GM19372 (cell line): ENCODE measurements around the gene TMEM38A.
"Not testable (repeated sequence)": the region's sequence is repeated elsewhere in the genome, so short reads cannot be mapped to it uniquely, and the experiment has no call there.

ENCODE experiments used
- ATAC-seq: cut with Tn5 transposase; IDR thresholded peaks from one replicate; pipeline ENCODE4 v1.9.1; 2021; ENCODE audit warnings: mild to moderate bottlenecking, low read depth, moderate library complexity; ENCODE audit not compliant: unreplicated experiment

TMEM38A gene

DNA sequence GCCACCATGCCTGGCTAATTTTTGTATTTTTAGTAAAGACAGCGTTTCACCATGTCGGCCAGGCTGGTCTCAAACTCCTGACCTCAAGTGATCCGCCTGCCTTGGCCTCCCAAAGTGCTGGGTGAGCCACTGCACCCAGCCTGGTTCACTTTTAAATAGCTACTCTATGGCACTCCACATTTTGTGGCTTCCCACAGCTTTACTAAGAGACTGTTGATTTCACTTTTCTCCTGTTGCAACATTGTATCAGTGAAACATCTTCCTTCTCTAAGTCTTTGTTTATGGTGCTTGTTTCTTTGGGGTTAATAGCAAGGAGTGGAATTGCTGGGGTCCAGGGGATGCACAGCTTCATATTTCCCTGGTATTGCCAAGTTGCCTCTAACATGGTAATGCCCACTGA, 12.3 kb downstream of the TMEM38A start:
- no peak for ATAC-seq

DNA sequence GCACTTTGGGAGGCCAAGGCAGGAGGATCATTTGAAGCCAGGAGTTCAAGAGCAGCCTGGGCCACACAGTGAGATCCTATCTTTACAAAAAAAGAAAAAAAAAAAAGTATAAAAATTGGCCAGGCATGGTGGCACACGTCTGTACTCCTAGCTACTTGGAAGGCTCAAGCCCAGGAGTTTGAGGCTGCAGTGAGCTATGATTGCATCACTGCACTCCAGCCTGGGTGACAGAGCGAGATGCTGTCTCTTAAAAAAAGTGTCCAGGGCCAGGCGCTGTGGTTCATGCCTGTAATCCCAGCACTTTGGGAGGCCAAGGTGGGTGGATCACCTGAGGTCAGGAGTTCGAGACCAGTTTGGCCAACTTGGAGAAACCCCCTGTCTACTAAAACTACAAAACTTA, 12.9 kb downstream of the TMEM38A start:
- ATAC-seq: not testable (repeated sequence)

DNA sequence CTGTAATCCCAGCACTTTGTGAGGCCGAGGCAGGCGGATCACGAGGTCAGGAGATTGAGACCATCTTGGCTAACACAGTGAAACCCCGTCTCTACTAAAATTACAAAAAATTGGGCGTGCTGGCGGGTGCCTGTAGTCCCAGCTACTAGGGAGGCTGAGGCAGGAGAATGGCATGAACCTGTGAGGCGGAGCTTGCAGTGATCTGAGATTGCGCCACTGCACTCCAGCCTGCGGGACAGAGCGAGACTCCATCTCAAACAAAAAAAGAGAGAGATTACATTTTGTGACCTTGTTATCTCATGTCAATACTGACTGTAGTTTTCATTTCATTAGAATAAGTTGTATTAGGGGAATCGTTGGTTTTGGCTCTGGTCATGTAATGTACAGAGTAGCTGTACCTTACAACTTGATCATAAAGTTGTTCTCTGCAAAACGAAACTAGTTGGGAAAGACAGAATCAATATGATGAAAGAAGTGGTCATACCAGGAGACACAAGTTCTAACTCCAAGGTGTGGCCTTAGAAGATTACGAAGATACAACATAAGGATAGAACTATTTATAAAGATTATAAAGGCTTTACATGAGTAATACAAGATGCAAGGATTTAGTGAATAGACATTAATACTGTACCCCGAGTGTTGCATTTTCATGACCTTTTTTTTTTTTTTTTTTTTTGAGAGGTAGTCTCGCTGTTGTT, 15.3 kb downstream of the TMEM38A start:
- ATAC-seq: no peak

DNA sequence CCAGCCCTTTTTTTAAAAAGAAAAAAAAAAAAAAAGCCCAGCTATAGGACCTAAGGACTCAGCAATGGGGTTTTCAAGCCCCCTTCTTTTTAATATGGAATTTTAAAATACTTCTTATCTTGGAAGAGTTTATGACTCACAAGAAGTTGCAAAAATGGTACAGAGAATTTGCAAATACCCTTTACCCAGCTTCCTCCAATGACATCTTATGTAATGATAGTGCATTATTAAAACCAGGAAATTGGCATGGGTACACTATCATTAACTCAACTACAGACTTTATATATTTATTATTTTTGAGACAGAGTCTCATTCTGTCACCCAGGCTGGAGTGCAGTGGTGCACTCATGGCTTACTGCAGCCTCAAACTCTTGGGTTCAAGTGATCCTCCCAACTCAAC, 16.1 kb downstream of the TMEM38A start:
- ATAC-seq: no peak

DNA sequence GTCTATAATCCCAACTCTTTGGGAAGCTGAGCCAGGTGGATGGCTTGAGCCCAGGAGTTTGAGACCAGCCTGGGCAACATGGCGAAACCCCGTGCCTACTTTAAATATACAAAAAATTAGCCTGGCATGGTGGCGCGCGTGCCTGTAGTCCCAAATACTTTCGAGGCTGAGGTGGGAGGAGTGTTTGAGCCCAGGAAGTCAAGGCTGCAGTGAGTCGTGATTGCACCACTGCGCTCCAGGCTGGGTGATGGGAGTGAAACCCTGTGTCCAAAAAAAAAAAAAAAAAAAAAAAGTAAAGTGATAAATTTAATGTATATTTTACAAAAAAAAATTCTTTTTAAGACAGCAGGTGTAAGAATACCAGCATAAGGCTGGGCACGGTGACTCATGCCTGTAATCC, 17.6 kb downstream of the TMEM38A start:
- ATAC-seq: no peak

DNA sequence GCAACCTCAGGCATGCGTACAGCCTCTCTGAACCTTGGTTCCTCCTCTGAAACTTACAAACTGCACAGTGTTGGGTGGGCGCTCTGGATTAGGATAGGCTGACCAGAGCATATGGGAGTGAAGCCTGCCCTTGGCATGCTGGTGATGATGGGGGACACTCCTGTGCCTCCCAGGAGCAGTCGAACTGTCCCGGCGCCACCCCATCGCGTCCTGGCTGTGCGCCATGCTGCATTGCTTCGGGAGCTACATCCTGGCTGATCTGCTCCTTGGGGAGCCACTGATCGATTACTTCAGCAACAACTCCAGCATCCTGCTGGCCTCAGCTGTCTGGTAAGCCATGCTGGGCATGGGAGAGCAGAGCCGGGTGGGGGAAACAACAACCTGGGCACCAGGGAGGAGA, 18.9 kb downstream of the TMEM38A start:
- ATAC-seq: no peak

DNA sequence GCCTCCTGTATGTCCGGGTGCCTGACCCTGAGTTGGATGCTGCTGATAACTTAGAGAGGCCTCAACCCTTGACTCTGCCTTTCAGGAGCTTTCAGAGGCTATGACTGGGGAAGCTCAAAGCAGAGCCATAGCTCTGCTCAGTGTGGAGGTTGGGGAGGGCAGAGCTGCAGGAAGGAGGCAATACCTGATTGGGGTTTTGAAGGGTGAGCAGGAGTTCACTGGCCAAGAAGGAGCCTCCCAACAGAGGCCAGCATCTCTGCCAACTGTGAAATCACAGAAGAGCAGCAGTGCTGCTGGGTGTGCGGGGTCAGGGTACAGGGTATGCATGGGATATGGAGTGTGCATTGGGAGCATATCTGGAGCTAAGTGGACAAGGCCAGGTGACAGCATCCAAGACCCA, 21.6 kb downstream of the TMEM38A start:
- ATAC-seq: no peak

DNA sequence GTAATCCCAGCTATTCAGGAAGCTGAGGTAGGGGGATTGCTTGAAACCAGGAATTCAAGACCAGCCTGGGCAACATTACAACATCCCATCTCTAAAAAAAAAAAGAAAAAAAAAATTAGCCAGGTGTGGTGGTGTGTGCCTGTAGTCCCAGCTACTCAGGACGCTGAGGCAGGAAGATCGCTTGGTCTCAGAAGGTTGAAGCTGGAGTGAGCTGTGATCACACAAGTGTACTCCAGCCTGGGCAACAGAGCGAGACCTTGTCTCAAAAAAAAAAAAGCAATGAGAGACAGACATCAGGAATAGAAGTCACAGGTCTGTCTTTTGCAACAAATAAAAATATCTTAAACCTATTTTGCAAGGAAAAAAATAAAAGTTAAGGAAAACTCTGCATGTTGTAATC, 23.3 kb downstream of the TMEM38A start:
- no peak for ATAC-seq

DNA sequence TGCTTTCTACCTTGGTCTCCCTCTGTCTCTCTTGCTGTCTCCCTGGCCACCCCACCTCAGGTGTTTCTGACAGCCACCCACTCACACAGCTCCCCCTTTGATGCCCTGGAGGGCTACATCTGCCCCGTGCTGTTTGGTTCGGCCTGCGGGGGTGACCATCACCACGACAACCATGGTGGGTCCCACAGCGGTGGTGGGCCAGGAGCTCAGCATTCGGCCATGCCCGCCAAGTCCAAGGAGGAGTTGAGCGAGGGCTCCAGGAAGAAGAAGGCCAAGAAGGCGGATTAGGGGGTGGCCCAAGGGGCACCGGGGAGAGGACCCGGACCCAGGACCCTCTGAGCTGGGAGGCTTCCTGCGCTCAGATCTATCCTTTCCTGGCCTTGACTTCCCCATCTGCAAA, 27.1 kb downstream of the TMEM38A start:
- no peak for ATAC-seq

DNA sequence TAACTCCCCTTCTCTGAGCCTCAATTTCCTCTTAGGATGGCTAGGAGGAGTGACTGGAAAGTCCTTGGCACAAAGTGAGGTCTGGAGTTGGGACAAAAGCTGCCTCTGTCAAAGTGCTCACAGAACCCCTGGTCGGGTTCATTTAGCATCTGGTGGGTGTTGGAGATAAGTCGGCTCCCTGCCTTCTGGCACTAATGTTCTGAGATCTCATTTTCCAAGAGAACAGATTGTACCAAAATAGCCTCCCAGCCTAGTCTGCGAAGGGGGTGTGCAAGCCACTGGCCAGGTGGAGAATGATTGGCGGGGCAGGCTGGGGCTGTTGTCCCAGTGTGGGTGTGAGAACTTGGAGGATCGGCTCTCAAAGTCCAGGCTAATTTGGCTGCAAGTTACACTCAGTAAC, 38.0 kb downstream of the TMEM38A start:
- ATAC-seq: no peak

DNA sequence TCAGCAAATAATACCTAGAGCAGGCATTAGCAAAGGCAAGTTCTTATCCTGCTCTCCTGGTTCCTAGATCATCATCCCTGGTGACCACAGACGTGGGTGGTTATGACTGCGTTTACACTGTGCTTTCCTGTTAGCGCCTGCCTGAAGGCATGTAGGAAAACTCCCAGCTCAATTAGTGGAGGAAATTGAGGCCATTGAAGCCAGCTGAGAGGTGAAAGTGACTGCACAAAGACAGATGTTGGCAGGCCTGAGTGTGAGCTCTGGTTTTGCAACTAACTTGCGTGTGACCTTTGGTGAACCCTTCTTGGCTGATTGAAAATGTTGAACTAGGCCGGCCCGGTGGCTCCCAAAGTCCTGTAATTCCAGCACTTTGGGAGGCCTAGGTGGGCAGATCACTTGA, 41.2 kb downstream of the TMEM38A start:
- no peak for ATAC-seq

DNA sequence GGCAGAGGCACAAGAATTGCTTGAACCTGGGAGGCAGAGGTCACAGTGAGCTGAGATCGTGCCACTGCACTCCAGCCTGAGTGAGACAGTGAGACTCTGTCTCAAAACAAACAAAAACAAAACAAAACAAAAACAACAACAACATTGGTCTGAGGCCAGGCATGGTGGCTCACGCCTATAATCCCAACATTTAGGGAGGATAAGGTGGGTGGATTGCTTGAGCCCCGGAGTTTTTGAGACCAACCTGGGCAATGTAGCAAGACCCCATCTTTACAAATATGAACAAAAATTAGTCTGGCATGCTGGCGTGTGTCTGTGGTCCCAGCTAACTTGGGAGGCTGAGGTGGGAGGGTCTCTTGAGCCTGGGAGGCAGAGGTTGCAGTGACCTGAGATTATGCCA, 42.7 kb downstream of the TMEM38A start:
- no peak for ATAC-seq

DNA sequence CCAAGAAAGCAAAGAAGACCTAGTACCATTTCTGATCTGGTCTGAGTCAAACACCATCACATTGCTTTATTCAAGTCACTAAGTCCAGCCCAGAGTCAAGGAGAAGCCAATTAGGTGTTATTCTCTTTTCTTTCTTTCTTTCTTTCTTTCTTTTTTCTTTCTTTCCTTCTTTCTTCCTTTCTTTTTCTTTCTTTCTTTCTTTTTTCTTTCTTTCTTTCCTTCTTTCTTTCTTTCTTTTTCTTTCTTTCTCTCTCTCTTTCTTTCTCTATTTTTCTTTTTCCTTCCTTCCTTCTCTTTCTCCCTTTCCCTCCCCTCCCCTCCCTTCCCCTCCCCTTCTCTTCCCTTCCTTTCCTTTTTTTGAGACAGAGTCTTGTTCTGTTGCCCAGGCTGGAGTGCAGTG, 49.9 kb downstream of the TMEM38A start:
- ATAC-seq: not testable (repeated sequence)

DNA sequence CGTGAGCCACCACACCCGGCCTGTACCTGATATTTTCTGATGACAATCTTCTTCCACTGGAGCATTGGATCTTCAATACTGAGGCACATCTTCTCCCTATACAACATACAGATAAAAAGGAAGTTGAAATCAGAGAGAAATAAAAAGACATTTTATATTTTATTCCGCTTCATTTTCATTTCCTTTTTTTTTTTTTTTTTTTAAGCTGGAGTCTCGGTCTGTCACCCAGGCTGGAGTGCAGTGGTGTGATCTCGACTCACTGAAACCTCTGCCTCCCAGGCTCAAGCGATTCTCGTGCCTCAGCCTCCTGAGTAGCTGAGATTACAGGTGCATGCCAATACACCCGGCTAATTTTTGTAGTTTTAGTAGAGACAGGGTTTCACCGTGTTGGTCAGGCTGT, 51.4 kb downstream of the TMEM38A start:
- ATAC-seq: not testable (repeated sequence)

DNA sequence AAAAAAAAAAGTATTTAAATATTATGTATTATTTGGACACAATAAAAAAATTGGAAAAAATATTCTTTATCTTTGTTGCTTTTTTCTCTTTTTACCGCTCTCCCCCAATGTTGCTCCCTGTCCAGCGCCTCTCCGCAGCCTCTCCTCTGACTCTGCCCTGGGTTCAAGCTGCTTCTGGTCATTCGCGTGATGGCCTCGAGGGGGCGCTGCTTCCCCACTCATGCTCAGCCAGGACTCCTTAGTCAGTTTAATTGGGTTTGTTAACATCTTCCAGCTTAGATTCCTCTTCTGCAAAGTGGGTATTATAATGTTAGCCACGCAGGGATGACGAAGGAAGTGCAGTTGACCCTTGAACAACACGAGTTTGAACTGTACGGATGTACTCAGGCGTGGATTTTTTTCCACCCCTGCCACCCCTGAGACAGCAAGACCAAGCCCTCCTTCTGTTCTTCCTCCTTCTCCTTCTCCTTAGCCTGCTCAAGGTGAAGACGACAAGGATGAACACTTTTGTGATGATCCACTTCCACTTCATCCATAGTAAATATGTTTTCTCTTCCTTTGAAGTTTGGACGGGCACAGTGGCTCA, 53.9 kb downstream of the TMEM38A start:
- ATAC-seq: no peak

DNA sequence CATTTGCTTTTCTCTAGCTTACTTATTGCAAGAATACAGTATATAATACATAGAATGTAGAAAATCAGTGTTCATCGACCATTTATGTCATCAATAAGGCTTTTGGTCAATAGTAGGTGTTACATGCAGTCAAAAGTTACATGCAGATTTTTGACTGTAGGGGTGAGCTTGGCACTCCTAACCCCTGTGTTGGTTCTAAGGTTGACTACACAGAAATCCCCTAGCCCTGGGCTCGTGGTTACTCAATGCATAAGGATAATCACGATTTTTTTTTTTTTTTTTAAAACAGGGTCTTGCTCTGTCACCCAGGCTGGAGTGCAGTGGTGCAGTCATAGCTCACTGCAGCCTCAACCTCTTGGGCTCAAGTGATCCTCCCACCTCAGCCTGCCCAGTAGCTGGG, 54.7 kb downstream of the TMEM38A start:
- ATAC-seq: no peak

DNA sequence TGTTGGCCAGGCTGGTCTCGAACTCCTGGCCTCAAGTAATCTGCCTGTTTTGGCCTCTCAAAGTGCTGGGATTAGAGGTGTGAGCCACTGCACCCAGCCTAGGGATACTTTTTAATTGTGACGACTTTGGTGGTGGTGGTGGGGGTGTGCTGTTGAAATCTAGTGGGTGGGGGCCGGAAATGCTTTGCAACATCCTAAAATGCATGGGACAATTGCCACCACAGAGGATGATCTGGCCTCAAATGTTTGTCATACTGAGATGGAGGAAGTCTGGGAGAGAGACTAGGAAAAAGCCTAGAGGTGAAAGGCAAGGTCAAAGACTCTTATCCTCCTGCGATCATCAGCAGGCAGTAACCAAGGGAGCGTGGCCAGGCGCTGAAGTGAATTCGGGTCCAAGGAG, 60.1 kb downstream of the TMEM38A start:
- ATAC-seq: no peak

DNA sequence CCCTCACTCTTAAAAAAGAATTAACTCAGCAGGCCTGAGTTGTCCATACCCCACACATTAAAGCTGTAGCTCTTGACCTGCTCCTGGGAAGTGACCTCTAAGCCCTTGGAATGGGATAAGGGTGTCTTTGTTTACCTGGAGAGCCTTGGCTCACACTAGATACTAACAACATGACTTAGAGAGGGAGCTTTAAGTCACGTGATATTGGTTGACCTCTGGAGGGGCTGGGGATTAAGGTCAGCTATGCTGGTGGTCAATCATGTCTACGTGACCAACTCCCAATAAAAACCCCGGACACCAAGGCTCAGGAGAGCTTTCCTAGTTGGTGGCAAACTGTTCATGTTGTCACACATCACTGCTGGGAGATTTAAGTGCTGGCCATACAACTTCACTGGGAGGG, 61.7 kb downstream of the TMEM38A start:
- ATAC-seq: no peak

DNA sequence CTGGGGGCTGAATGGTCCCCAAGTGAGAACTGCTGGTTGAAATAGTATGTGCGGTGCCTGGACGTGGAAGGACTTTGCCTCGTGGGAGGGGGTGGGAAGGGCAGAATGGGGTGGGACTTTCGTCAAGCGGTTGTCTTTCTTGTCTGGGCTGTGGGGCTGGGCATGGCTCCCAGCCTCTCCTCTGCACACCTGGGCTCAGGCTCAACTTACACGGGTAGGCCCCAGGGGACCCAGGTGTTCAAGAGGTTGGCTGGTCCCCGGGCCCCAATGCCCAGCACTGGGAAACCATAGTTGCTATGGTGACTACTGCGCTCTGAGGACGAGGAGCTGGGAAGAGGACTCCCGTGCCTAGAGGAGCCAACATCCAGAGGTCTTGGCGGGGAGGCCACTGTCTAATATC, 66.0 kb downstream of the TMEM38A start:
- ATAC-seq: no peak

DNA sequence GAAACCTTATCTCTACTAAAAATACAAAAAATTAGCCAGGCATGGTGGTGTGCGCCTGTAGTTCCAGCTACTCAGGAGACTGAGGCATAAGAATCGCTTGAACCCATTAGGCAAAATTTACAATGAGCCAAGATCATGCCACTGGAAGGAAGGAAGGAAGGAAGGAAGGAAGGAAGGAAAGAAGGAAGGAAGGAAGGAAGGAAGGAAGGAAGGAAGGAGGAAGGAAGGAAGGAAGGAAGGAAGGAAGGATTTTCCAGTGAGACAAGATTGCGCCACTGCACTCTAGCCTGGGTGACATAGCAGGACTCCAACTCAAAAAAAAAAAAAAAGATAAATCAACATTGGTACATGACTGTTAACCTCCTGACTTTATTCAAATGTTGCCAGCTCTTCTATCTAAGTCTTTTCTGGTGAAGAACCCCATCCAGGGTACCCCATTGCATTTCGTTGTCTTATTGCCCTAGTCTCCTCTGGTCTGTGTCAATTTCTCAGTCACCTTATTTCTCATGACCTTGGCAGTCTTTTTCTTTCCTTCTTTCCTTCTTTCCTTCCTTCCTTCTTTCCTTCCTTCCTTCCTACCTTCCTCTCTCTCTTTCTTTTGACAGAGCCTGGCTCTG, 74.8 kb downstream of the TMEM38A start:
- not testable (repeated sequence) for ATAC-seq

DNA sequence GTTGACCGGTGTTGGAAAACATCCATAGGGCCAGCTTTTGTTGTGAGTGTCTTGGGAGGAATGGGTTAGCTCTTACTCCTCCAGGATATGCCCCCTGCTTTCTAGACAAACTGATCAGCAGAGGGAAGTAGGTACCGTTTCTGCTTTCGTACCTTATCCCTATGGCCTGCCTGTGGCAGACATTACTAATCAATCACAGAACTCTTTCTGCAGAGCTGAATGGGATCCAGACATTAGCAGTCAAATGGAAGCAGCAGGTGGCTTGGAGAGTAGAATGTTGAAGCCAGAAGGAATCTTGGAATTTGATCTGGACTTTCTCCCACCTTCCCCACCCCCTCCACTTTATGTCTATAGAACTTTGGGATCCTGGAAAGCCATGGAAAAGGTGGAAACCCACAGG, 75.8 kb downstream of the TMEM38A start:
- ATAC-seq: no peak

DNA sequence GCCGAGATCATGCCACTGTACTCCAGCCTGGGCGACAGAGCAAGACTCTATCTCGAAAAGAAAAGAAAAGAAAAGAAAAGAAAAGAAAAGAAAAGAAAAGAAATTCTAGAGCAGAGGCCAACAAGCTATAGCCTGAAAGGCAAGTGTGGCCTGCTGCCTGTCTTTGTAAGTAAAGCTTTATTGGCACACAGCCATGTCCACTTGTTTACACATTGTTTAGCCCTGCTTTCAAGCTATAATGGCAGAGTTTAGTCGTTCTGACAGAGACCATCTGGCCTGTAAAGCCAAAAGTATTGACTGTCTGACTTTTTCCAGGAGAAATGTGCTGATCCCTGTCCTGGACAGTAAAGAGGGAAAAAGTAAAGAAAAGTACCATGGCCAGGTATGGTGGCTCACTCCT, 77.0 kb downstream of the TMEM38A start:
- no peak for ATAC-seq
